ENCODE measurements around the gene RAB31.

GRCh38 chr18:9803698-9804516 is 95.8 kb downstream of the RAB31 start:
- no peak for TF ChIP-seq CTCF (IDR thresholded peaks at IDR 0.05)
- no peak for TF ChIP-seq POLR2A (IDR thresholded peaks at IDR 0.05)

Measured in uterus (tissue), 2 donors.